Measurements from ENCODE around the gene PILRA.
A peak's percentile ranks its signal among the peaks of the same experiment; 100 is the strongest.
"Not testable (repeated sequence)": the region's sequence is repeated elsewhere in the genome, so short reads cannot be mapped to it uniquely, and the experiment has no call there.

The PILRA gene

GRCh38 chr7:100373261-100373831 is at the start of gene PILRA:
Gene PILRA (plus strand): TSS chr7:100373487. CDS start chr7:100373657, 170 bp downstream.
- no peak for DNase-seq (ENCODE audit: low read depth)

- not testable (repeated sequence) for DNase-seq (ENCODE audit: low read depth)
These were observed 49.1 kb upstream of the PILRA start for GRCh38 chr7:100324194-100324593.

GRCh38 chr7:100325671-100326070 is 47.6 kb upstream of the PILRA start:
- not testable (repeated sequence) for DNase-seq (ENCODE audit: low read depth)

GRCh38 chr7:100326914-100327313 is 46.4 kb upstream of the PILRA start:
- DNase-seq (ENCODE audit: low read depth) = not testable (repeated sequence)

GRCh38 chr7:100335566-100336466 is 37.5 kb upstream of the PILRA start:
- DNase-seq (ENCODE audit: low read depth) = peak; percentile 78

GRCh38 chr7:100338083-100338696 is 35.1 kb upstream of the PILRA start:
- not testable (repeated sequence) for DNase-seq (ENCODE audit: low read depth)

GRCh38 chr7:100341286-100341685 is 32.0 kb upstream of the PILRA start:
- not testable (repeated sequence) for DNase-seq (ENCODE audit: low read depth)

GRCh38 chr7:100342765-100343164 is 30.5 kb upstream of the PILRA start:
- no peak for DNase-seq (ENCODE audit: low read depth)

- DNase-seq (ENCODE audit: low read depth) = not testable (repeated sequence)
These were observed 29.1 kb upstream of the PILRA start for GRCh38 chr7:100344124-100344559.

- DNase-seq (ENCODE audit: low read depth) = peak; percentile 52
These were observed 28.6 kb upstream of the PILRA start for GRCh38 chr7:100344560-100345287.

- peak; percentile 38 for DNase-seq (ENCODE audit: low read depth)
These were observed 28.0 kb upstream of the PILRA start for GRCh38 chr7:100345288-100345672.

GRCh38 chr7:100346921-100347320 is 26.4 kb upstream of the PILRA start:
- DNase-seq (ENCODE audit: low read depth) = no peak

GRCh38 chr7:100348805-100349204 is 24.5 kb upstream of the PILRA start:
- no peak for DNase-seq (ENCODE audit: low read depth)

GRCh38 chr7:100349757-100350156 is 23.5 kb upstream of the PILRA start:
- DNase-seq (ENCODE audit: low read depth) = no peak

- no peak for DNase-seq (ENCODE audit: low read depth)
These were observed 21.6 kb upstream of the PILRA start for GRCh38 chr7:100351657-100352058.

GRCh38 chr7:100352230-100352781 is 21.0 kb upstream of the PILRA start:
- not testable (repeated sequence) for DNase-seq (ENCODE audit: low read depth)

- DNase-seq (ENCODE audit: low read depth) = no peak
These were observed 20.2 kb upstream of the PILRA start for GRCh38 chr7:100352984-100353684.

- DNase-seq (ENCODE audit: low read depth) = peak; percentile 56
These were observed 19.5 kb upstream of the PILRA start for GRCh38 chr7:100353685-100354330.

GRCh38 chr7:100356416-100357068 is 16.7 kb upstream of the PILRA start:
- no peak for DNase-seq (ENCODE audit: low read depth)

GRCh38 chr7:100357131-100357561 is 16.1 kb upstream of the PILRA start:
- DNase-seq (ENCODE audit: low read depth) = no peak

Measured in stimulated activated CD8-positive, alpha-beta memory T cell treated with anti-CD3 and anti-CD28 coated beads, Interleukin-12 subunit alpha, Interleukin-12 subunit beta, amount 100 ng/mL, for 4 hours (primary cell).